Retinal pigment epithelial cell (primary cell): ENCODE measurements around the gene SLC43A2.

Experiments used
- DNase-seq: peaks from one replicate; pipeline ENCODE4 v3.0.0-alpha.2; 2010; ENCODE audit warnings: low read depth
- H3K4me3 ChIP-seq: 2 replicates; pipeline ENCODE4 v1.5.1; 2011; ENCODE audit warnings: mild to moderate bottlenecking, low read length, control low read depth, moderate library complexity
- TF ChIP-seq, protein P1 (sequence below): conservative IDR thresholded peaks from 2 replicates; pipeline ENCODE4 v1.5.1; 2011; ENCODE audit warnings: low read depth, low read length, control low read depth, inconsistent platforms

SLC43A2 gene

DNA sequence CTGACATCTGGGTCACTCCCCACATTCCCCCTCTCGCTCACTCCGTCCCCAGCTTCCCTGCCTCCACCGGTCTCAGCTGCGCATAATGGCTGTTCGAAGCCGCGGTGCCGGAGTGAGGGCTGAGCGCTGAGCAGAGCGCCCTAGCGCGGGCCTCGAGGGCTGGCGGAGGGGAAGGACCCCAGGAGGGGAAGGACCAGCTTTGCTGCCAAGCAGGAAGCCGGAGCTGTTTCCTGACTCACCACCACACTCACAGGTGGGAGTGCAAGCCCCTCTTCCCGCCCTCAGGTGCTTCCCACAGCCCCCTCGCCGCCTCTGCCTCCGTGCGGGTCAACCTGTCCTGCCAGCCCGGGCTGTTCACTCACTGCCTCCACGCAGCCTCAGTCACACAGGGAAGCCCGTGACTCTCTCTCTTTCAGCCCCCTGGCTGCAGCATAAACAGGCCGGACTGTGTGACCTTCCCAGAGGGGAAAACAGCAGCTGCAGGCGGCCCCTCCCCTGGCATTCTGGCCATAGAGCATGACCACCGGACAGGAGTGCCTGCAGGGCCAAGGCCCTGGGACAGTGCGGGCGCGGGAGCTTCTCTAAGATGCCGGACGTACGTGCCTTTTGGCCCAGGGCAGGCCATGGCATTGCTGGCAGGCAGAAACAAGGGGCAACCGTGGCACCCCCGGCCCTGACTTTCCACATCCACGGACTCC is 23.7 kb downstream of the SLC43A2 start:
- DNase-seq, result no peak
- TF ChIP-seq, protein P1, sequence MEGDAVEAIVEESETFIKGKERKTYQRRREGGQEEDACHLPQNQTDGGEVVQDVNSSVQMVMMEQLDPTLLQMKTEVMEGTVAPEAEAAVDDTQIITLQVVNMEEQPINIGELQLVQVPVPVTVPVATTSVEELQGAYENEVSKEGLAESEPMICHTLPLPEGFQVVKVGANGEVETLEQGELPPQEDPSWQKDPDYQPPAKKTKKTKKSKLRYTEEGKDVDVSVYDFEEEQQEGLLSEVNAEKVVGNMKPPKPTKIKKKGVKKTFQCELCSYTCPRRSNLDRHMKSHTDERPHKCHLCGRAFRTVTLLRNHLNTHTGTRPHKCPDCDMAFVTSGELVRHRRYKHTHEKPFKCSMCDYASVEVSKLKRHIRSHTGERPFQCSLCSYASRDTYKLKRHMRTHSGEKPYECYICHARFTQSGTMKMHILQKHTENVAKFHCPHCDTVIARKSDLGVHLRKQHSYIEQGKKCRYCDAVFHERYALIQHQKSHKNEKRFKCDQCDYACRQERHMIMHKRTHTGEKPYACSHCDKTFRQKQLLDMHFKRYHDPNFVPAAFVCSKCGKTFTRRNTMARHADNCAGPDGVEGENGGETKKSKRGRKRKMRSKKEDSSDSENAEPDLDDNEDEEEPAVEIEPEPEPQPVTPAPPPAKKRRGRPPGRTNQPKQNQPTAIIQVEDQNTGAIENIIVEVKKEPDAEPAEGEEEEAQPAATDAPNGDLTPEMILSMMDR, result no peak
- H3K4me3 ChIP-seq, result no peak overlapping the region

DNA sequence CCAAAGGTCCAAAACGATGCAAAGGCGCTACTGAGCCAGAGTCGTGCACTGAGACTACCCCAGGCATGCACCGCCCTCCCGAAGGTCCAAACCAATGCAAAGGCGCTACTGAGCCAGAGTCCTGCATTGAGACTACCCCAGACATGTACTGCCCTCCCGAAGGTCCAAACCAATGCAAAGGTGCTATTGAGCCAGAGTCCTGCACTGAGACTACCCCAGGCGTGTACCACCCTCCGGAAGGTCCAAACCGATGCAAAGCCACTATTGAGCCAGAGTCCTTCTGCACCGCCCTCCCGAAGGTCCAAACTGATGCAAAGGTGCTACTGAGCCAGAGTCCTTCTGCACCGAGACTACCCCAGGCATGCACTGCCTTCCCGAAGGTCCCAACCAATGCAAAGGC is 27.1 kb downstream of the SLC43A2 start:
- DNase-seq, result no peak
- TF ChIP-seq, protein P1, result no peak
- H3K4me3 ChIP-seq, result no peak overlapping the region

DNA sequence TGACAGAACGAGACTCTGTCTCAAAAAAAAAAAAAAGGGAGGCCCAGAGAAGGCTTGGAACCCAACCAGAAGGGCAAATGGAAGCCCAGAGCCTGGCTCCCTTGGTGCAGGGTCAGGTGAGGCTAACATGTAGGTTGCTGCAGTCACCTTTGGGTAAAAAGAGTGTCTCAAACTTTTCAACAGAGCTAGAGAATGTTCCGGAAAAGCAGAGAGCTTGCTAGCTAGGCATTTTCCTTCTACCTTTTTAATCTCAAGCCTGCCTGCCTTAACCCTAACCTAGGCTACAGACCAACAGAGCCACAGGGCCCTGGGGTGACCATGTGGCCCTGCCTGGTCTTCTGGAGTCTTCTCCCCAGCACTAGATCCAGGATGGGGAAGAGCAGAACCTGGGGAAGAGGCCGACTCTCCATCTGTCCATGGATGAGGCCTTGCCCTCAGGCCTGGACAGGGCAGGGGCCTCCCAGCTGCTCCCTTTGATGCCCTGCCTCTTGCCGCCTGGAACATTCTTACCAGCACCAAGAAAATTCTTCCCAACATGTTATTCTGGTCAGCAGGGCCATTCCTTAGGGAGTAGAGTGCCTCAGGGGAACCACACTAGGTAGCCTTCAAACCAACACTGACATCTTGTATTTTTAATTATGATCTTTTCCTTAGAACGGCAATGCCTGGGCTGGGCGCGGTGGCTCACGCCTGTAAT is 30.1 kb downstream of the SLC43A2 start:
- no peak for DNase-seq
- TF ChIP-seq, protein P1, result no peak
- H3K4me3 ChIP-seq, result no peak overlapping the region

DNA sequence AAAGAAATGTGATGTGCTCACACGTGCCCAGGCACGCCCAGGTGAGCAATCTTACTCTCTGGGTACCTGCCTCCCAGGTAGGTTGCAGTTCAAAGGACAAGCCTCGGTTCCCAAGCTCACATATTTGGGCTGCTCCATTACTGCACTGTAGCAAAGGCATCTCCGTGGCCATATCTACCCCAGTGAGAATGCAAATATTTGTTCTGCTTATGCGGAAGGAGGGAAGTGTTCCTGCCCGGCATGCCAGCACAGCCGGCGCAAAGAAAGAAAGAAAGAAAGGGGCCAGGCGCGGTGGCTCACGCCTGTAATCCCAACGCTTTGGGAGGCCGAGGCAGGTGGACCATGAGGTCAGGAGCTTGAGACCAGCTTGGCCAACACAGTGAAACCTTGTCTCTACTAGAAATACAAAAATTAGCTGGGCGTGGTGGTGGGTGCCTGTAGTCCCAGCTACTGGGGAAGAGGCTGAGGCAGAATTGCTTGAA is 30.7 kb downstream of the SLC43A2 start:
- TF ChIP-seq, protein P1, result no peak
- no peak overlapping the region for H3K4me3 ChIP-seq
- DNase-seq, result no peak

DNA sequence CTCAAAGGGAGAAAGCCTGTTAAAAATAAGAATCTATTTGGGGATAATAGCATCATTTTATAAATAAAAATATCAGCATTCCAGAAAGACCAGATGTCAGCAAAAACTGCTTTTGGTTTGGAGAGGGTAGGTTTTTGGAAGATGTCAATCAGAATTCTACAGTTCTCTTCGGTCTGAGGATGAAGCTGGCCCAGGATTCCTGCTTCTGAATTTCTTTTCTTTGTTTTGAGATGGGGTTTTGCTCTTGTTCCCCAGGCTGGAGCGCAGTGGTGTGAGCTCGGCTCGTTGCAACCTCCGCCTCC is 35.1 kb downstream of the SLC43A2 start:
- TF ChIP-seq, protein P1, result no peak
- DNase-seq, result no peak
- H3K4me3 ChIP-seq, result no peak overlapping the region

DNA sequence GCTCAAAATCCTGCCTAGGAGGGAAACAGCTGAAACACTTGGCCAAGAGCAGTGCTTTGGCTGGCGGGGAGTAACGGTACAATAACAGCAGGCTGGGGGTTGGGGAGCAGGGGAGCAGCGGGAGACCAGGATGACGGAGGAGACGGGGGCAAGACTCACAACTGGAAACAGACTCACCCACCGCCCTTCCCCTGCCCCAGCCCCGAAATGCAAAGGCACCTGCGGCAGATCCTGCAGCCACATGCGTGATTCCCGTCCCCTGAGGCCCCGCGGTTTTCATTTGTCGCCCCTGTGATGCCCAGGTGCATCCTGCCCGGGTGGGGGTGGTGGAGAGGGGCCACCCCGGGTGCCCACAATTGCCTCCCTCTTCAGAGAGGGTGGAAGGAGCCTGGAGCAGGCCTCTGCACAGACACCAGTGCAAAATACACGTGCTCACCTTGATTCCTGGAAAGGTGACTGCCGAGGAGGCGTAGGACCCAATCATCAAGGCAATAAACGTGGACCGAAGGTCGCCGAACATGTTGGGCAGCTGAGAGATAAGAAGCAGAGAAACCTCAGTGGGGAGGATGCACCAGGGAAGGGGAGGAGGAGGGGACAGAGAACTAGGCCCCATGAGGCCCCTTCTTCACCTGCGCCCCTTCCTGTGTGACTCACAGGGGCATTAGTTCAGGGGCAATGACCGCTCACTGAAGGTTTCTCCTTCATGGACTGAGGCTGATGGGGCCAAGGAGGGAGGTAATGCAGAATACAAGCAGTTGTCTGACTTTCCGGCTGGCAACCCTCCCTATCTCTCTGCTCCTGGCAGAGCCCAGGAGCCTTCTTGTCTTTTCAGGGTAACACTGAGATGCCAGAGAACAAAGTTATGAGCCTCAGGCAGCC is 35.6 kb downstream of the SLC43A2 start:
- no peak for DNase-seq
- H3K4me3 ChIP-seq, result no peak overlapping the region
- TF ChIP-seq, protein P1, result no peak
